H1 (cell line): ENCODE results near the gene YTHDF2. TPM values are rescaled to one million over a fixed set of nuclear protein-coding genes. Genes with fewer than 3 reads are reported as not detected.

Experiments
- CTCF ChIA-PET: fragments of 300-600 bp; sonication (Branson Sonifier 250); formaldehyde crosslinking; loops from one replicate; lab custom pipeline; 2021; ENCODE audit not compliant: partially characterized antibody; lab: Charles Lee
- POLR2A ChIA-PET: fragments of 300-600 bp; sonication (Branson Sonifier 250); formaldehyde crosslinking; loops from one replicate; lab custom pipeline; 2021; ENCODE audit warnings: inconsistent platforms; ENCODE audit not compliant: partially characterized antibody; lab: Charles Lee
- DNase-seq, 2 experiments: peaks; one replicate each; pipeline versions ENCODE4 v3.0.0 to v3.0.0-alpha.2; 2010 to 2022; ENCODE audit warnings: low spot score in 2 of 2, low read depth in 1 of 2, mixed read lengths in 1 of 2
- FAIRE-seq: peaks from 2 replicates; lab custom pipeline; 2011; peaks lifted over from hg19 to GRCh38; lab: Jason Lieb, UNC
- H2AFZ ChIP-seq: 2 replicates; pipeline ENCODE4 v1.8.1; 2012; ENCODE audit warnings: low read length, inconsistent platforms
- H2AK5ac ChIP-seq: 2 replicates; pipeline ENCODE4 v1.6.1; 2013; ENCODE audit warnings: low read depth, low read length
- H2BK120ac ChIP-seq: replicated peaks from 2 replicates; pipeline ENCODE3; 2013; ENCODE audit warnings: low read depth, low read length, inconsistent platforms
- H2BK12ac ChIP-seq: 2 replicates; pipeline ENCODE4 v1.6.1; 2013; ENCODE audit warnings: low read depth, low read length
- H2BK15ac ChIP-seq: 2 replicates; pipeline ENCODE4 v1.6.1; 2013; ENCODE audit warnings: low read length
- H2BK20ac ChIP-seq: 2 replicates; pipeline ENCODE4 v1.6.1; 2013; ENCODE audit warnings: low read length
- H2BK5ac ChIP-seq: 2 replicates; pipeline ENCODE4 v1.6.1; 2013; ENCODE audit warnings: low read depth, low read length
- H3K14ac ChIP-seq: 2 replicates; pipeline ENCODE4 v1.6.1; 2013; ENCODE audit warnings: inconsistent platforms; ENCODE audit not compliant: insufficient read length
- H3K18ac ChIP-seq: 2 replicates; pipeline ENCODE4 v1.6.1; 2013; ENCODE audit warnings: low read length; ENCODE audit errors: extremely low read depth
- H3K23ac ChIP-seq: 2 replicates; pipeline ENCODE4 v1.6.1; 2013; ENCODE audit warnings: inconsistent platforms; ENCODE audit not compliant: insufficient read length
- H3K23me2 ChIP-seq: 2 replicates; pipeline ENCODE4 v1.6.1; 2013; ENCODE audit warnings: low read depth, low read length
- H3K27ac ChIP-seq: 2 replicates; pipeline ENCODE4 v1.6.1; 2011; ENCODE audit warnings: low read depth, low read length, inconsistent platforms
- H3K27me3 ChIP-seq, 4 experiments: replicated peaks in 1 of 4; 1 replicate in 1 of 4; 2 replicates in 3 of 4; pipeline versions ENCODE4 v1.6.1 to v1.8.1; 2011 to 2013; ENCODE audit warnings: low read length in 3 of 4, mild to moderate bottlenecking in 3 of 4, inconsistent platforms in 2 of 4, mixed read lengths in 2 of 4, moderate library complexity in 1 of 4; ENCODE audit not compliant: control insufficient read depth in 3 of 4, insufficient read depth in 3 of 4; ENCODE audit errors: extremely low read depth in 1 of 4
- H3K36me3 ChIP-seq, 4 experiments: 2 replicates each; pipeline versions ENCODE4 v1.6.1 to v1.8.1; 2011 to 2013; ENCODE audit warnings: mild to moderate bottlenecking in 4 of 4, low read length in 3 of 4, moderate library complexity in 2 of 4, control low read depth in 1 of 4, inconsistent platforms in 1 of 4; ENCODE audit not compliant: insufficient read depth in 4 of 4, control insufficient read depth in 2 of 4
- H3K4ac ChIP-seq: replicated peaks from 2 replicates; pipeline ENCODE3; 2013; ENCODE audit warnings: low read length, low read depth, mixed read lengths, inconsistent platforms; ENCODE audit not compliant: insufficient read length
- H3K4me1 ChIP-seq, 4 experiments: replicated peaks in 1 of 4; 1 replicate in 1 of 4; 2 replicates in 3 of 4; pipeline versions ENCODE4 v1.6.1 to v1.8.1; 2011 to 2013; ENCODE audit warnings: low read length in 3 of 4, inconsistent platforms in 2 of 4, mixed read lengths in 1 of 4; ENCODE audit not compliant: insufficient read depth in 4 of 4, control insufficient read depth in 3 of 4
- H3K4me2 ChIP-seq, 2 experiments: 2 replicates each; pipeline versions ENCODE4 v1.6.1 to v1.8.1; 2011 to 2013; ENCODE audit warnings: low read depth in 2 of 2, low read length in 2 of 2, control low read depth in 1 of 2, inconsistent platforms in 1 of 2, mild to moderate bottlenecking in 1 of 2; ENCODE audit not compliant: insufficient read depth in 1 of 2
- H3K4me3 ChIP-seq, 4 experiments: fragments of 200-600, 300-600 bp in 1 of 4; sonication (generic), shearing (Covaris generic), sonication (Bioruptor Twin) in 1 of 4; 2 replicates each; pipeline versions ENCODE4 v1.5.1 to v1.8.1; 2011 to 2016; ENCODE audit warnings: low read length in 4 of 4, low read depth in 3 of 4, control low read depth in 2 of 4, inconsistent platforms in 2 of 4, mild to moderate bottlenecking in 2 of 4, mixed read lengths in 1 of 4, moderate library complexity in 1 of 4; ENCODE audit not compliant: insufficient read depth in 2 of 4; ENCODE audit errors: extremely low read depth in 1 of 4
- H3K56ac ChIP-seq: replicated peaks from 2 replicates; pipeline ENCODE3; 2013; ENCODE audit warnings: low read depth, mild to moderate bottlenecking, mixed read lengths, low read length, inconsistent platforms; ENCODE audit not compliant: insufficient read length
- H3K79me1 ChIP-seq: 2 replicates; pipeline ENCODE4 v1.6.1; 2013; ENCODE audit warnings: low read depth, low read length, control low read depth
- H3K79me2 ChIP-seq, 2 experiments: 2 replicates each; pipeline versions ENCODE4 v1.6.1 to v1.8.1; 2012 to 2013; ENCODE audit warnings: low read length in 2 of 2, mild to moderate bottlenecking in 2 of 2, inconsistent platforms in 1 of 2; ENCODE audit not compliant: insufficient read depth in 2 of 2, control insufficient read depth in 1 of 2
- H3K9ac ChIP-seq, 4 experiments: replicated peaks in 1 of 4; 1 replicate in 1 of 4; 2 replicates in 3 of 4; pipeline versions ENCODE4 v1.6.1 to v1.8.1; 2011 to 2013; ENCODE audit warnings: low read depth in 3 of 4, low read length in 3 of 4, control low read depth in 2 of 4, mild to moderate bottlenecking in 2 of 4, moderate library complexity in 2 of 4, inconsistent platforms in 1 of 4; ENCODE audit errors: extremely low read depth in 1 of 4
- H3K9me3 ChIP-seq, 2 experiments: 2 replicates each; pipeline versions ENCODE4 v1.6.1 to v1.8.1; 2012 to 2013; ENCODE audit warnings: mild to moderate bottlenecking in 2 of 2, moderate library complexity in 2 of 2, control low read depth in 1 of 2, inconsistent platforms in 1 of 2, low read depth in 1 of 2, low read length in 1 of 2, mixed read lengths in 1 of 2; ENCODE audit not compliant: insufficient read depth in 2 of 2
- H4K20me1 ChIP-seq, 2 experiments: replicated peaks in 1 of 2; 2 replicates each; pipeline versions ENCODE3 to v1.8.1; 2011 to 2013; ENCODE audit warnings: inconsistent platforms in 2 of 2, low read length in 2 of 2, mild to moderate bottlenecking in 1 of 2; ENCODE audit not compliant: insufficient read depth in 2 of 2, control insufficient read depth in 1 of 2
- H4K5ac ChIP-seq: 2 replicates; pipeline ENCODE4 v1.6.1; 2013; ENCODE audit warnings: low read length, low read depth, mixed read lengths, inconsistent platforms; ENCODE audit not compliant: insufficient read length
- H4K8ac ChIP-seq: 2 replicates; pipeline ENCODE4 v1.8.0; 2013; ENCODE audit warnings: mild to moderate bottlenecking, moderate library complexity, low read length, inconsistent platforms; ENCODE audit not compliant: insufficient read depth; ENCODE audit errors: extremely low read depth
- H4K91ac ChIP-seq: replicated peaks from 2 replicates; pipeline ENCODE3; 2013; ENCODE audit warnings: low read length, mixed read lengths, inconsistent platforms; ENCODE audit not compliant: insufficient read length
- CEBPB ChIP-seq: IDR thresholded peaks from 2 replicates; pipeline ENCODE4 v1.6.1; 2012; ENCODE audit warnings: low read depth, low read length
- FOSL1 ChIP-seq: IDR thresholded peaks from 2 replicates; pipeline ENCODE4 v1.6.1; 2011; ENCODE audit warnings: mild to moderate bottlenecking, low read depth, low read length, moderate library complexity; ENCODE audit not compliant: insufficient read depth
- GABPA ChIP-seq: IDR thresholded peaks from 2 replicates; pipeline ENCODE4 v1.6.1; 2011; ENCODE audit warnings: mild to moderate bottlenecking, low read length, moderate library complexity, borderline replicate concordance; ENCODE audit not compliant: insufficient read depth
- HDAC6 ChIP-seq: IDR thresholded peaks from one replicate; pipeline ENCODE4 v1.7.1; 2012; ENCODE audit warnings: low read depth, mild to moderate bottlenecking, inconsistent platforms, low read length, moderate library complexity
- KDM1A ChIP-seq: fragments of 200-600, 300-600 bp; sonication (generic); IDR thresholded peaks from 2 replicates; pipeline ENCODE4 v1.7.1; 2016; ENCODE audit warnings: mild to moderate bottlenecking, low read length, borderline replicate concordance
- POLR2A ChIP-seq, 2 experiments: IDR thresholded peaks; 1 replicate in 1 of 2; 2 replicates in 1 of 2; pipeline ENCODE4 v1.6.1; 2011; ENCODE audit warnings: low read depth in 2 of 2, low read length in 2 of 2, mild to moderate bottlenecking in 2 of 2; ENCODE audit errors: control extremely low read depth in 1 of 2
- RNF2 ChIP-seq: fragments of 200-900, 300-1000 bp; sonication (generic); IDR thresholded peaks from 2 replicates; pipeline ENCODE4 v1.7.1; 2016; ENCODE audit warnings: borderline replicate concordance, low read depth, mild to moderate bottlenecking, antibody characterized with exemption, low read length; ENCODE audit not compliant: poor library complexity, severe bottlenecking; ENCODE audit errors: missing control alignments
- SIRT6 ChIP-seq: IDR thresholded peaks from one replicate; pipeline ENCODE4 v1.7.1; 2012; ENCODE audit warnings: low read length, inconsistent platforms
- TAF1 ChIP-seq: IDR thresholded peaks from 2 replicates; pipeline ENCODE4 v1.6.1; 2011; ENCODE audit warnings: mild to moderate bottlenecking, low read depth, low read length
- TAF7 ChIP-seq: optimal IDR thresholded peaks from 2 replicates; pipeline ENCODE3; 2011; ENCODE audit warnings: low read depth, mild to moderate bottlenecking, inconsistent platforms, low read length, moderate library complexity, borderline replicate concordance
- WGBS, 2 experiments: shearing (Covaris generic) in 1 of 2; methylation state at CpG; one replicate each; pipeline versions ENCODE4 v1.1.6 to v1.1.7; 2013 to 2015; ENCODE audit warnings: low lambda C conversion rate in 2 of 2, mixed read lengths in 2 of 2, inconsistent platforms in 1 of 2, low coverage in 1 of 2, missing lambda C conversion rate in 1 of 2; ENCODE audit not compliant: insufficient replicate concordance in 2 of 2, insufficient coverage in 1 of 2, insufficient read length in 1 of 2; ENCODE audit errors: extremely low coverage in 1 of 2, missing lambda C conversion rate in 1 of 2; 5-methylcytosine and 5-hydroxymethylcytosine counted together
- polyA plus RNA-seq, 7 experiments: library from polyadenylated mRNA; depleted of rRNA in 3 of 7; stranded (reverse) in 5 of 7; unstranded in 2 of 7; fragments of >200 nt in 5 of 7; fragments of 200-250 nt in 2 of 7; gene quantifications; 1 replicate in 5 of 7; 2 replicates in 1 of 7; 4 replicates in 1 of 7; pipeline versions ENCODE4 v1.2.1 to v1.2.3, GENCODE V29; 2011 to 2013; ENCODE audit warnings: missing spikeins in 2 of 7, mixed read lengths in 2 of 7
- total RNA-seq: library from RNA; stranded (reverse); fragmentation: NEBNext Ultra II Directional; extraction: Animal tissue kit (Norgen Biotek cat#: 25700); gene quantifications from 2 replicates; pipeline ENCODE4 v1.2.1, GENCODE V29; 2021
- TF ChIP-seq, protein P1 (sequence below): IDR thresholded peaks from 2 replicates; pipeline ENCODE4 v1.6.1; 2012; ENCODE audit warnings: inconsistent platforms

YTHDF2 gene
- total and polyA plus RNA-seq, 2 of the 8 experiments (the other 6 are each of a cell fraction or from before 2014, with no cell fraction given): 128 to 164 TPM

DNA sequence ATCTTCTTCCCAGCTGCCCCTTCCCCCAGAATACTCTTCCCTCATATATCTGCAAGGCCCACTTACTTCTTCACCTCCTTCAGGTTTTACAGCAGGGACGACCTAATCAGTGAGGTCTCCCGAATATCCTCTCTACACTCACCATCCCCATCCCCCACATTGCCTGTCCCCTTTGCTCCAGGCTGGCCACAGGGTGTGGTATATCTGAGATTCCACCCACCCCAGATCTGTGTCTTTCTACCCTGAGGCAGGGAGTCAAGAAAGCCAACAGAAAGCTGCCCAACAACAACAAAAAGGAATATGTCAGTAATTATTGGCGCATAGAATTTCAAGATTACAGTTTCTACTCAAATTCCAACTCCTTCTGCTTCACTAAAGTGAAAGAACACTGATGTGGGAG lies 45.3 kb downstream of the YTHDF2 start:
- H2BK15ac ChIP-seq: no peak overlapping the region
- POLR2A ChIA-PET: interaction anchor here (0.7 to 2.4 kb wide), 4 partner anchors 10 to 400 kb away, joined by 4 to 7 read pairs (median 4); partner anchors contain the start of gene SRSF4
- H4K91ac ChIP-seq: no peak overlapping the region
- H3K36me3 ChIP-seq: no peaks in the 10 kb centered on the region
- FAIRE-seq: no peak
- no peak overlapping the region for H2BK12ac ChIP-seq
- 0 out of 2 replicates have a peak overlapping the region, but pooled peaks have one; percentile 43 for H2BK20ac ChIP-seq
- H4K20me1 ChIP-seq: no peaks in the 10 kb centered on the region
- H3K27me3 ChIP-seq: no peaks in the 10 kb centered on the region
- no peak overlapping the region for H3K4ac ChIP-seq
- H2AK5ac ChIP-seq: 0 out of 2 replicates have a peak overlapping the region, but pooled peaks have one; percentile 53
- H2BK120ac ChIP-seq: no peak overlapping the region
- no peaks in the 10 kb centered on the region for H3K79me1 ChIP-seq
- no peaks in the 10 kb centered on the region for H3K23me2 ChIP-seq
- no peak overlapping the region for H3K9ac ChIP-seq
- H3K23ac ChIP-seq: no peak overlapping the region
- WGBS, 2 experiments: 94% methylated on average over 3 of the region's 3 CpGs; no CpG with 5 or more reads in 1 of the 2 experiments
- no peak overlapping the region for H4K8ac ChIP-seq
- H4K5ac ChIP-seq: no peak overlapping the region
- no peaks in the 10 kb centered on the region for H3K9me3 ChIP-seq
- H2AFZ ChIP-seq: no peak overlapping the region
- no peak overlapping the region for H3K56ac ChIP-seq
- no peaks in the 10 kb centered on the region for H3K4me1 ChIP-seq
- no peak for DNase-seq
- no peak overlapping the region for H3K27ac ChIP-seq
- no peak overlapping the region for H3K4me2 ChIP-seq
- CTCF ChIA-PET: interaction anchor here (0.9 to 8.0 kb wide), 5 partner anchors 14 to 257 kb away, joined by 3 to 160 read pairs (median 23); no protein-coding TSS in a partner anchor
- no peaks in the 10 kb centered on the region for H3K79me2 ChIP-seq
- H3K14ac ChIP-seq: no peak overlapping the region
- H3K4me3 ChIP-seq: no peak overlapping the region
- no peak for TF ChIP-seq TAF7
- no peak for TF ChIP-seq HDAC6
- TF ChIP-seq SIRT6: no peak
- no peak for TF ChIP-seq GABPA
- TF ChIP-seq FOSL1: no peak
- no peak for TF ChIP-seq TAF1
- TF ChIP-seq KDM1A: no peak
- no peak for TF ChIP-seq POLR2A (IDR thresholded peaks at IDR 0.05; ENCODE audit: control extremely low read depth in 1 of 2, low read depth in 2 of 2, low read length in 2 of 2)
- no peak for TF ChIP-seq CEBPB
- TF ChIP-seq RNF2: no peak
- TF ChIP-seq, protein P1, sequence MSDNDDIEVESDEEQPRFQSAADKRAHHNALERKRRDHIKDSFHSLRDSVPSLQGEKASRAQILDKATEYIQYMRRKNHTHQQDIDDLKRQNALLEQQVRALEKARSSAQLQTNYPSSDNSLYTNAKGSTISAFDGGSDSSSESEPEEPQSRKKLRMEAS: no peak
- H3K18ac ChIP-seq: no peak overlapping the region
- no peak overlapping the region for H2BK5ac ChIP-seq
